Peyer's patch (tissue), 4 donors: ENCODE measurements around the gene MAST4.

Experiments used
- POLR2A ChIP-seq, 2 donors: fragments of 450-650 bp; IDR thresholded peaks; one replicate each; pipeline ENCODE4 v1.5.1; 2017; ENCODE audit warnings: antibody characterized with exemption in 2 of 2, mild to moderate bottlenecking in 2 of 2, moderate library complexity in 2 of 2
- TF ChIP-seq, protein P1 (sequence below), 6 experiments: fragments of 450-650 bp in 4 of 6; fragments of 200-600 bp in 2 of 6; sonication (generic) in 1 of 6; IDR thresholded peaks; one replicate each; pipeline ENCODE4 v1.5.1; 2017 to 2019; ENCODE audit warnings: antibody characterized with exemption in 6 of 6, mild to moderate bottlenecking in 3 of 6, moderate library complexity in 1 of 6

GRCh38 chr5:67203701-67204074 is 607.5 kb downstream of the MAST4 start:
- TF ChIP-seq, protein P1, sequence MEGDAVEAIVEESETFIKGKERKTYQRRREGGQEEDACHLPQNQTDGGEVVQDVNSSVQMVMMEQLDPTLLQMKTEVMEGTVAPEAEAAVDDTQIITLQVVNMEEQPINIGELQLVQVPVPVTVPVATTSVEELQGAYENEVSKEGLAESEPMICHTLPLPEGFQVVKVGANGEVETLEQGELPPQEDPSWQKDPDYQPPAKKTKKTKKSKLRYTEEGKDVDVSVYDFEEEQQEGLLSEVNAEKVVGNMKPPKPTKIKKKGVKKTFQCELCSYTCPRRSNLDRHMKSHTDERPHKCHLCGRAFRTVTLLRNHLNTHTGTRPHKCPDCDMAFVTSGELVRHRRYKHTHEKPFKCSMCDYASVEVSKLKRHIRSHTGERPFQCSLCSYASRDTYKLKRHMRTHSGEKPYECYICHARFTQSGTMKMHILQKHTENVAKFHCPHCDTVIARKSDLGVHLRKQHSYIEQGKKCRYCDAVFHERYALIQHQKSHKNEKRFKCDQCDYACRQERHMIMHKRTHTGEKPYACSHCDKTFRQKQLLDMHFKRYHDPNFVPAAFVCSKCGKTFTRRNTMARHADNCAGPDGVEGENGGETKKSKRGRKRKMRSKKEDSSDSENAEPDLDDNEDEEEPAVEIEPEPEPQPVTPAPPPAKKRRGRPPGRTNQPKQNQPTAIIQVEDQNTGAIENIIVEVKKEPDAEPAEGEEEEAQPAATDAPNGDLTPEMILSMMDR (IDR thresholded peaks at IDR 0.05), result no peak
- TF ChIP-seq POLR2A (IDR thresholded peaks at IDR 0.05), result no peak
